CMK (cell line): ENCODE data around the gene CCDC167.
"Not testable (repeated sequence)": the region's sequence is repeated elsewhere in the genome, so short reads cannot be mapped to it uniquely, and the experiment has no call there.

Source experiments
- DNase-seq: peaks from one replicate; pipeline ENCODE4 v3.0.0-alpha.2; 2010; ENCODE audit warnings: low read depth

CCDC167 gene

DNA sequence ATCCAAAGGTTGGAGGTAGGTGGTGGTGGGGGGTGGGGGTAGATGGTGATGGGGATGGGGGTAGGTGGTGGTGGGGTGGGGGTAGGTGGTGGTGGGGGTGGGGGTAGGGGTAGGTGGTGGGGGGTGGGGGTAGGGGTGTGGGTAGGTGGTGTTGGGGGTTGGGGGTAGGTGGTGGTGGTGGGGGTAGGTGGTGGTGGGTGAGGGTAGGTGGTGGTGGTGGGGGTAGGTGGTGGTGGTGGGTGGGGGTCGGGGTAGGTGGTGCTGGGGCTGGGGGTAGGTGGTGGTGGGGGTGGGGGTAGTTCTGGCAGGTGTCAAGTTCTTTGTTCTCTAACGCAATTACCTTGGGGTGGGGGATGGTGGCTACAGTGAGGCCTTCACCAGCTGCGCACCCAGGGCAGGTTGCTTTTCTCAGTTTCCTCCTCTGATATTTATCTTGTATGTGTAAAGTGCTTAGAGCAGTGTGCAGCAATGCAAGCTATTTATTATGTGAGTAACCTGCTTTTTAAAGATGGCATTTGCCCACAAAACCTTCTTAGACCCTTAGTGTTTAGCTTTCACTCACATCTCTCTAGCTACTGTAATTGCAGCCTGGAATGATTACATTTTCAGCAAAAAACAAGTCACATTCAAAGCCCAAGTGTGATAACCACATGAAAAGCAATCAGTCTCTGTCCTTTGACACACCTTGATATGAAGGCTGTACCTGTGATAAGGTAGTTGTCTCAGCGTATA lies 8.2 kb upstream of the CCDC167 start:
- no peak for DNase-seq

GRCh38 chr6:37507077-37507476 lies 7.4 kb upstream of the CCDC167 start:
- no peak for DNase-seq

DNA sequence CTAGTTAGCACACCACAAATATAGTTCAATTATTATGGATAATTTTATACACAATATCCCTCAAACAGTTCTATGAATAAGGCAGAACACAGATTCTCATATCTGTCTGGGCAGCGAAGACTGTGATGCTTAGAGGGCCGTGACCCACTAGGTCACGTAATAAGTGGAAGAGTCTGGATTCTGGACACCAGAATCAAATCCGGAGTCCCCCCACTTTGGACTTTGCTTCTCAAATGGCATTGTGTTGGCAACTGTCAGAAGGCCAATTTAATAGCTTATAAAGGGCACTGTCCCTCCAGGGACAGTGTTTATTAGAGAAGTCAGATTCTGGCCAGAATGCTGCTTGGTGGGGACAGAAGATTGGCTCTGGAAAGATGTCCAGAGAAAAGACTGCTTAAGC lies 6.8 kb upstream of the CCDC167 start:
- no peak for DNase-seq

DNA sequence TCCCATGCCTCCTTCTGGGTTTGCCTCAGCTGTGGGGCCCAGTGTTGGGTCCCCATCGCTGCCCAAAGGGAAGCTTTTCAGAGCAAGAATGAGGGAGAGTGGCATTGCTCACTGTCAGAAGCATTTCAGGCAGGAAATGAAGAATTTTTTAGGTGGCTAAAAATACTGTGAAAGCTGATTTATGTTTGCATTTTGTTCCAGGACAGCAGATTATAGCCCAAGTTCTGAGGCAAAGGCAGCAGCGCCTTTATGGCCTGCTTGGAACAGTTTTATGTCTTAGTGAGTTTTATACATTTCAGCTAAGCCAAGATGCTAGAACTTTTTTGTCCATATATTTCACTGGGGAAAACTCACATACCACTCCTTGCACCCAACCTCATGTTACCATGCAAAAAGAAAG lies 4.3 kb upstream of the CCDC167 start:
- DNase-seq, result no peak

GRCh38 chr6:37503309-37503965 lies 3.7 kb upstream of the CCDC167 start:
- no peak for DNase-seq

- no peak for DNase-seq
Measured at GRCh38 chr6:37502703-37503291, 3.1 kb upstream of the CCDC167 start.

- DNase-seq, result no peak
Measured at GRCh38 chr6:37501632-37502491, 2.2 kb upstream of the CCDC167 start.

GRCh38 chr6:37500904-37501303 lies 1.2 kb upstream of the CCDC167 start:
- not testable (repeated sequence) for DNase-seq

DNA sequence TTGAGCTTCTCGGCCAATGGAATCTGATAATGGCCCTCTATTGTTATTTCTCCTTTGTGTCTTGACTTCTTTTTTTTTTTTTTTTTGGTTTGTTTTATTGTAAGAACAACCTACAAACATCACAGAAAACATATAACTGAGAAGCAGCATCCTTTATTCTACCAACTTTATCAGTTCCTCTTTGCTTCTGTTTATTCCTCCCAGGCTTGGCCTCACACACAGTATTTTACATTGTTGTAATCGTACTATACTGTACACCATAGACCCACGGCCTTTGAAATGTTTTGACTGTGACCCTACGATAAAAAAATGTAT lies 558 bp upstream of the CCDC167 start:
- no peak for DNase-seq

GRCh38 chr6:37496951-37497885 lies 2.5 kb downstream of the CCDC167 start:
- no peak for DNase-seq

DNA sequence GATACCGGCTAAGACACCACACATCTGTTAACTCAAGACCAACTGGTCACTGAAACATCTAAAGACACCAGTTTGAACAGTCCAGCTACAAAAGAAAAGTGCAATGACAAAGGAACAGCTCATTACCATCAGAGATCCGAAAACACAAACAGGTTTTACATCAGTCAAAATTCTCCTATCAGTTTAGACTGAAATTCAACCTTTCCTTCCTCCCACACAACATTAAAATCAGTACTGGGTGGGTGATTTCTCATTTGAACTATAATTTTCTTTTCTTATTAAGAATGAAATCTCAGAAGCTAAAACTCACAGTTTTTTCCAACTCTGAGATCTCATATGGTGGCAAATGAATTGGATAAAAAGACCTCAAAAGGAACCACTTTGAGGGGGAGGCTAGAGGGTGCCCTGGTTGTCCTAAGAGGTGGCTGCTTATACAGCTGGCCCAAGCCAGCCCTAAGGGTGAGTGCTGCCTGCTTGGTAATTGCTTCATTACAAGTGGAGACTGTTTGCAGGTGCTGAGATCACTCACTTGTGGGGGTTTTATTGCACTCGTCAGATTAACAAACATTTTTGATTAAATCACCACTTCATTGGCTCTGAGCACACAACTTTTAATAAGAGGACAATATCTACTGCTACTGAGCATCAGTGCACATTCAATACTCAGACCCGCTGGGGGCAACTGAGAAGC lies 4.3 kb downstream of the CCDC167 start:
- no peak for DNase-seq

- no peak for DNase-seq
Measured at GRCh38 chr6:37493661-37493995, 6.1 kb downstream of the CCDC167 start.

- DNase-seq, result no peak
Measured at GRCh38 chr6:37492991-37493660, 6.6 kb downstream of the CCDC167 start.

- DNase-seq, result no peak
Measured at GRCh38 chr6:37492236-37492972, 7.3 kb downstream of the CCDC167 start.

DNA sequence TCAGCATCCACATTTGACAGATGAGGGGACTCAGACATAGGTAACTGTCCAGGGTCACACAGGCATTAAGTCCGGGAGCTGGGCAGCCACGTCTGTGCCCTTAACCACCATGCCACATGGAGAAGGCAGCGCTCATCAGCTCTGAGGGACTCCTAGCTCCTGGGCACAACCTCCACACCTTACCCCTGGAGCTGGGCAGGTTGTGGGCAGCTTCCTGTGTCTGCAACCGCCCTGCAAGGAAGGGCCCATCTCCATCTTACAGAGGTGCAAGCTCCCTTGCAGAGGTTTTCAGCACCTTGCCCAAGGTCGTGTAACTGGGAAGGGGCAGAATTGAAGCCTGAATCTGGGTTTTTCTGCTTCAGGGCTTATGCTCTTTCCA lies 7.9 kb downstream of the CCDC167 start:
- DNase-seq, result no peak

GRCh38 chr6:37491171-37491829 lies 8.4 kb downstream of the CCDC167 start:
- DNase-seq, result no peak

DNA sequence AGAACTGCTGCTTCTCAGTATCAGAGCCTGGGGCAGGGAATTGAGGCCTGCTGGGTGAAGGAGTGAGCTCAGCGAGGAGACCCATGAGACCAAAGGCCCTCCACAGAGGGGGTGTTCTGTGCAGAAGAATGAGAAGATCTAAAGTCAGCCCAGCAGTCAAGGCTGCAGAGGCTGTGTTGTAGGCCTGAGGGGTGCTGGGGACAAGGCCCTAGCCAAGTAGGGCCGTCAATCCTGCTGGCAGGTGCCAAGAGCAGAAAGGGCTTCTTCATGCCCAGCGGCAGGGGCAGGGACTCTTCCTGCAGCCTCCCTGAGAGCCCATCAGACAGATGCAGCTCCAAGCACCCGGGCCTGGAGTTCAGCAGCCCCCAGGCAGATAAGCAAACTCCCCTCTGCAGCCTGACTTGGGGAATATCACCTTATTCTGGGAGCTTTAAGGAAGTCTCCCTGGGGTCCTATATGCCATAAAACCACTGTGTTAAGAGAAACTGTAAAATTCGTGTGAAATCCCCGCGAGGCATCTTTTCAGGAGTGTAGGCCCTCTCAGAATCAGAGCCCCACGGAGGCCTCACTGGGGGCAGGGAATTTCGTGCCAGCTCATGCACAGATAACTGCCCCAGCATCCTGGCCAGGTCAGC lies 9.0 kb downstream of the CCDC167 start:
- no peak for DNase-seq

GRCh38 chr6:37489697-37490336 lies 9.9 kb downstream of the CCDC167 start:
- no peak for DNase-seq
